Testis (tissue), 3 donors: ENCODE measurements around the gene CARF. TPM values are rescaled to one million over a fixed set of nuclear protein-coding genes. Genes with fewer than 3 reads are reported as not detected.

ENCODE experiments used
- DNase-seq: peaks from one replicate; pipeline ENCODE4 v3.0.0-alpha.2; 2019
- H3K27ac ChIP-seq, 2 donors: fragments of 200-600 bp; sonication (generic); one replicate each; pipeline ENCODE4 v1.5.1; 2019
- H3K27me3 ChIP-seq: fragments of 200-600 bp; sonication (generic); one replicate; pipeline ENCODE4 v1.5.1; 2019
- H3K36me3 ChIP-seq: fragments of 200-600 bp; sonication (generic); one replicate; pipeline ENCODE4 v1.5.1; 2017; ENCODE audit warnings: low read depth; ENCODE audit errors: missing control alignments
- H3K4me1 ChIP-seq: fragments of 200-600 bp; sonication (generic); one replicate; pipeline ENCODE4 v1.5.1; 2019
- H3K4me3 ChIP-seq, 2 donors: fragments of 200-600 bp; sonication (generic); one replicate each; pipeline ENCODE4 v1.5.1; 2017 to 2019
- H3K9me3 ChIP-seq: fragments of 200-600 bp; sonication (generic); one replicate; pipeline ENCODE4 v1.5.1; 2017
- CTCF ChIP-seq, 3 experiments: fragments of 450-650 bp in 2 of 3; fragments of 200-600 bp in 1 of 3; sonication (generic) in 1 of 3; IDR thresholded peaks; one replicate each; pipeline ENCODE4 v1.5.1; 2016 to 2019; ENCODE audit warnings: antibody characterized with exemption in 3 of 3, mild to moderate bottlenecking in 2 of 3, moderate library complexity in 1 of 3
- POLR2A ChIP-seq: fragments of 450-650 bp; IDR thresholded peaks from one replicate; pipeline ENCODE4 v1.6.1; 2017; ENCODE audit warnings: antibody characterized with exemption, mild to moderate bottlenecking, moderate library complexity
- WGBS, 2 donors: methylation state at CpG; one replicate each; pipeline ENCODE4 v1.1.5; 2018; 5-methylcytosine and 5-hydroxymethylcytosine counted together
- intact Hi-C: fragments of 100-400 bp; cut with DNase I; formaldehyde crosslinking; loops from one replicate; pipeline ENCODE4 v1.15.1; 2023; ENCODE audit warnings: low total_unique reads
- polyA plus RNA-seq: library from polyadenylated mRNA; stranded (reverse); fragments of 350-450 nt; fragmentation: Illumina TruSeq; extraction: RNeasy Lipid Tissue Mini Kit (QIAGEN cat#74804); gene quantifications from one replicate; pipeline ENCODE4 v1.2.3, GENCODE V29; 2014; ENCODE audit warnings: low read depth, low replicate concordance; ENCODE audit not compliant: insufficient read depth
- total RNA-seq, 2 donors: library from RNA; depleted of rRNA; stranded (reverse); fragments of >200 nt; gene quantifications; one replicate each; pipeline ENCODE4 v1.2.3, GENCODE V29; 2016

CARF gene
- total and polyA plus RNA-seq, 3 donors from 2014 or later, result 24.2 to 43.8 (median 37.9) TPM

GRCh38 chr2:202918860-202919259 lies 6.8 kb downstream of the CARF start:
- DNase-seq, result no peak
- Histone ChIP-seq H3K4me1 (no peaks in the 10 kb centered on the region), H3K27me3 (no peaks in the 10 kb centered on the region), H3K27ac (no peak overlapping the region), H3K4me3 (no peak overlapping the region), H3K36me3 (no peaks in the 10 kb centered on the region), H3K9me3 (no peaks in the 10 kb centered on the region)
- 90 to 96% methylated on average over 1 of the region's 1 CpG for WGBS, 2 donors
- TF ChIP-seq POLR2A, result no peak
- TF ChIP-seq CTCF (IDR thresholded peaks at IDR 0.05), result no peak
- intact Hi-C loops, result no loop called here

GRCh38 chr2:202932425-202933138 lies 20.5 kb downstream of the CARF start:
- Histone ChIP-seq H3K36me3 (no peaks in the 10 kb centered on the region), H3K9me3 (no peaks in the 10 kb centered on the region), H3K4me1 (no peaks in the 10 kb centered on the region), H3K27ac (no peak overlapping the region), H3K4me3 (no peak overlapping the region), H3K27me3 (no peaks in the 10 kb centered on the region)
- TF ChIP-seq POLR2A (no peak), CTCF (IDR thresholded peaks at IDR 0.05) (no peak)
- no peak for DNase-seq
- WGBS, 2 donors, result 79 to 80% methylated on average over 3 of the region's 3 CpGs
- intact Hi-C loops, result no loop called here

GRCh38 chr2:202933139-202933510 lies 21.1 kb downstream of the CARF start:
- intact Hi-C loops, result no loop called here
- Histone ChIP-seq H3K27me3 (no peaks in the 10 kb centered on the region), H3K36me3 (no peaks in the 10 kb centered on the region), H3K27ac (no peak overlapping the region), H3K9me3 (no peaks in the 10 kb centered on the region), H3K4me3 (no peak overlapping the region), H3K4me1 (no peaks in the 10 kb centered on the region)
- WGBS, 2 donors, result 86% methylated on average over 5 of the region's 5 CpGs; no CpG with 5 or more reads in 1 of the 2 donors
- no peak for DNase-seq
- TF ChIP-seq POLR2A, result no peak
- TF ChIP-seq CTCF (IDR thresholded peaks at IDR 0.05), result no peak

GRCh38 chr2:202933958-202934357 lies 21.9 kb downstream of the CARF start:
- no peak overlapping the region for H3K4me3 ChIP-seq
- TF ChIP-seq POLR2A, result no peak
- TF ChIP-seq CTCF (IDR thresholded peaks at IDR 0.05), result no peak
- no peaks in the 10 kb centered on the region for H3K4me1 ChIP-seq
- H3K36me3 ChIP-seq, result no peaks in the 10 kb centered on the region
- H3K9me3 ChIP-seq, result no peaks in the 10 kb centered on the region
- no peaks in the 10 kb centered on the region for H3K27me3 ChIP-seq
- WGBS, 2 donors, result 91% methylated on average over 2 of the region's 2 CpGs
- intact Hi-C loops, result no loop called here
- no peak for DNase-seq
- H3K27ac ChIP-seq, result no peak overlapping the region

GRCh38 chr2:202934456-202934855 lies 22.4 kb downstream of the CARF start:
- 93 to 94% methylated on average over 2 of the region's 2 CpGs for WGBS, 2 donors
- DNase-seq, result no peak
- intact Hi-C loops, result no loop called here
- H3K4me1 ChIP-seq, result no peaks in the 10 kb centered on the region
- no peaks in the 10 kb centered on the region for H3K9me3 ChIP-seq
- no peak overlapping the region for H3K27ac ChIP-seq
- no peak overlapping the region for H3K4me3 ChIP-seq
- H3K27me3 ChIP-seq, result no peaks in the 10 kb centered on the region
- H3K36me3 ChIP-seq, result no peaks in the 10 kb centered on the region
- TF ChIP-seq CTCF (IDR thresholded peaks at IDR 0.05), result no peak
- no peak for TF ChIP-seq POLR2A
